ENCODE measurements around the gene CDC42EP2. TPM values are rescaled to one million over a fixed set of nuclear protein-coding genes. Genes with fewer than 3 reads are reported as not detected.

CDC42EP2 gene
- total RNA-seq, 3 donors from 2014 or later (not counting 1 experiment from before 2014, with no cell fraction given): 1.4 to 1.5 (median 1.5) TPM

GRCh38 chr11:65307298-65308229 lies 7.1 kb upstream of the CDC42EP2 start:
- DNase-seq (no peak), ATAC-seq (no peak)
- 93% methylated on average over 6 of the region's 6 CpGs for WGBS (ENCODE audit: insufficient coverage)
- no peak overlapping the region for H3K4me3 ChIP-seq (ENCODE audit: low read length)
- H3K36me3 Mint-ChIP-seq: no peaks in the 10 kb centered on the region
- H3K9me3 ChIP-seq (ENCODE audit: control insufficient read depth, insufficient read depth, low read length): no peaks in the 10 kb centered on the region
- H3K9me3 Mint-ChIP-seq: no peaks in the 10 kb centered on the region
- H3K4me1 ChIP-seq (ENCODE audit: control insufficient read depth, insufficient read depth, low read length): peaks cover 6% of the 10 kb centered on the region
- no peak for TF ChIP-seq CTCF (IDR thresholded peaks at IDR 0.05)
- no peak overlapping the region for H3K27ac ChIP-seq (ENCODE audit: low read length)
- H3K4me3 Mint-ChIP-seq: no peak overlapping the region
- no peaks in the 10 kb centered on the region for H3K36me3 ChIP-seq (ENCODE audit: control insufficient read depth, insufficient read depth, low read length)
- no peaks in the 10 kb centered on the region for H3K4me1 Mint-ChIP-seq
- no peaks in the 10 kb centered on the region for H3K27me3 Mint-ChIP-seq (ENCODE audit: low read depth in 2 of 2)
- no peaks in the 10 kb centered on the region for H3K27me3 ChIP-seq (ENCODE audit: control insufficient read depth, insufficient read depth, low read length)
- H3K27ac Mint-ChIP-seq: no peak overlapping the region
- intact Hi-C loops (cut with micrococcal nuclease): no loop called here

- peaks cover 0 to under 1% of the 10 kb centered on the region in 2 donors for H3K27me3 Mint-ChIP-seq (ENCODE audit: low read depth in 2 of 2)
- 31% methylated on average over 7 of the region's 7 CpGs for WGBS (ENCODE audit: insufficient coverage)
- H3K9me3 Mint-ChIP-seq: no peaks in the 10 kb centered on the region
- intact Hi-C loops (cut with micrococcal nuclease): no loop called here
- no peaks in the 10 kb centered on the region for H3K36me3 Mint-ChIP-seq
- Histone ChIP-seq H3K27ac (ENCODE audit: low read length) (no peak overlapping the region), H3K4me3 (ENCODE audit: low read length) (no peak overlapping the region), H3K4me1 (ENCODE audit: control insufficient read depth, insufficient read depth, low read length) (peaks cover 6% of the 10 kb centered on the region), H3K27me3 (ENCODE audit: control insufficient read depth, insufficient read depth, low read length) (no peaks in the 10 kb centered on the region), H3K9me3 (ENCODE audit: control insufficient read depth, insufficient read depth, low read length) (no peaks in the 10 kb centered on the region), H3K36me3 (ENCODE audit: control insufficient read depth, insufficient read depth, low read length) (no peaks in the 10 kb centered on the region)
- no peak overlapping the region for H3K27ac Mint-ChIP-seq
- no peak overlapping the region for H3K4me3 Mint-ChIP-seq
- no peaks in the 10 kb centered on the region for H3K4me1 Mint-ChIP-seq
- DNase-seq (peak in 1 of 2 donors; percentile 22), ATAC-seq (no peak)
- no peak for TF ChIP-seq CTCF (IDR thresholded peaks at IDR 0.05)
Measured at GRCh38 chr11:65308281-65308891, 6.3 kb upstream of the CDC42EP2 start.

GRCh38 chr11:65309006-65309405 lies 5.7 kb upstream of the CDC42EP2 start:
- H3K27ac ChIP-seq (ENCODE audit: low read length): no peak overlapping the region
- H3K4me1 ChIP-seq (ENCODE audit: control insufficient read depth, insufficient read depth, low read length): peaks cover 6% of the 10 kb centered on the region
- no peaks in the 10 kb centered on the region for H3K9me3 Mint-ChIP-seq
- H3K4me3 ChIP-seq (ENCODE audit: low read length): no peak overlapping the region
- 73% methylated on average over 4 of the region's 5 CpGs for WGBS (ENCODE audit: insufficient coverage)
- no peak for TF ChIP-seq CTCF (IDR thresholded peaks at IDR 0.05)
- H3K27me3 Mint-ChIP-seq (ENCODE audit: low read depth in 2 of 2): peaks cover 0 to 6% of the 10 kb centered on the region in 2 donors
- DNase-seq: no peak
- H3K9me3 ChIP-seq (ENCODE audit: control insufficient read depth, insufficient read depth, low read length): no peaks in the 10 kb centered on the region
- H3K4me3 Mint-ChIP-seq: no peak overlapping the region
- no peaks in the 10 kb centered on the region for H3K27me3 ChIP-seq (ENCODE audit: control insufficient read depth, insufficient read depth, low read length)
- H3K4me1 Mint-ChIP-seq: no peaks in the 10 kb centered on the region
- ATAC-seq: no peak
- no peak overlapping the region for H3K27ac Mint-ChIP-seq
- intact Hi-C loops (cut with micrococcal nuclease): no loop called here
- H3K36me3 Mint-ChIP-seq: no peaks in the 10 kb centered on the region
- H3K36me3 ChIP-seq (ENCODE audit: control insufficient read depth, insufficient read depth, low read length): no peaks in the 10 kb centered on the region

All from natural killer cell (primary cell).